ENCODE data around the gene FHIT. TPM values are rescaled to one million over a fixed set of nuclear protein-coding genes. Genes with fewer than 3 reads are reported as not detected.
"Not testable (repeated sequence)": the region's sequence is repeated elsewhere in the genome, so short reads cannot be mapped to it uniquely, and the experiment has no call there.

FHIT gene
- total RNA-seq, 2 experiments from 2014 or later: 86.0 to 90.6 TPM

DNA sequence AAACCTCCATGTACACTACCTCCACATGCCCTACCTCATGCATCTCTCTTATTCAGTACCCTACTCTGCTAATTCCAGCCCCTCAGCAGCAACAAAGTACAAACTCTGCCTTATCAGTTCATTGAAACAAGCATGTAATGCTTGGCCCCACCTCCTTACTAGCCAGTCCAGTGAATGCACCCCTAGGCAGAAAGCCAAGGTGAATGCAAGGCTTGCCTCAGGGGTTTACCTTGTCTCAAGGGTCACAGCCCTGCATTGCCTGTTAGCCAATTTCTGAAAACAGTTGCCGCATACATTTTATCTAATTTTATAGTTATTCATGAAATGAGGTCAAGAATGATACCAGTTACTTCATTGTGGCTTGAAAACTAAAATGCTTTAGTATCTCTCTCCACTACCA, 576.4 kb downstream of the FHIT start:
- Mint-ChIP-seq H3K9me3 (no peaks in the 10 kb centered on the region), H3K4me3 (no peak overlapping the region), H3K4me1 (ENCODE audit: low read depth) (no peaks in the 10 kb centered on the region), H3K27ac (no peak overlapping the region), H3K36me3 (ENCODE audit: low read depth) (no peaks in the 10 kb centered on the region), H3K27me3 (no peaks in the 10 kb centered on the region)
- Histone ChIP-seq H3K36me3 (ENCODE audit: insufficient read depth, low read length) (no peaks in the 10 kb centered on the region), H3K27me3 (ENCODE audit: control insufficient read depth in 1 of 2, insufficient read depth in 2 of 2, low read length in 2 of 2) (no peaks in the 10 kb centered on the region), H3K4me3 (ENCODE audit: low read length) (no peak overlapping the region), H3K4me1 (ENCODE audit: insufficient read depth, low read length) (no peaks in the 10 kb centered on the region), H3K9me3 (ENCODE audit: control insufficient read depth in 1 of 2, insufficient read depth in 1 of 2, low read length in 2 of 2) (peaks cover 0 to 4% of the 10 kb centered on the region in 2 experiments), H3K27ac (ENCODE audit: low read depth in 1 of 2, low read length in 2 of 2) (no peak overlapping the region)
- TF ChIP-seq, protein P1, sequence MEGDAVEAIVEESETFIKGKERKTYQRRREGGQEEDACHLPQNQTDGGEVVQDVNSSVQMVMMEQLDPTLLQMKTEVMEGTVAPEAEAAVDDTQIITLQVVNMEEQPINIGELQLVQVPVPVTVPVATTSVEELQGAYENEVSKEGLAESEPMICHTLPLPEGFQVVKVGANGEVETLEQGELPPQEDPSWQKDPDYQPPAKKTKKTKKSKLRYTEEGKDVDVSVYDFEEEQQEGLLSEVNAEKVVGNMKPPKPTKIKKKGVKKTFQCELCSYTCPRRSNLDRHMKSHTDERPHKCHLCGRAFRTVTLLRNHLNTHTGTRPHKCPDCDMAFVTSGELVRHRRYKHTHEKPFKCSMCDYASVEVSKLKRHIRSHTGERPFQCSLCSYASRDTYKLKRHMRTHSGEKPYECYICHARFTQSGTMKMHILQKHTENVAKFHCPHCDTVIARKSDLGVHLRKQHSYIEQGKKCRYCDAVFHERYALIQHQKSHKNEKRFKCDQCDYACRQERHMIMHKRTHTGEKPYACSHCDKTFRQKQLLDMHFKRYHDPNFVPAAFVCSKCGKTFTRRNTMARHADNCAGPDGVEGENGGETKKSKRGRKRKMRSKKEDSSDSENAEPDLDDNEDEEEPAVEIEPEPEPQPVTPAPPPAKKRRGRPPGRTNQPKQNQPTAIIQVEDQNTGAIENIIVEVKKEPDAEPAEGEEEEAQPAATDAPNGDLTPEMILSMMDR (IDR thresholded peaks at IDR 0.05): no peak
- CTCF ChIA-PET: no interaction called here
- intact Hi-C loops (cut with DNase I, micrococcal nuclease): no loop called here
- ATAC-seq (ENCODE audit: poor library complexity) (no peak), DNase-seq (no peak)
- POLR2A ChIA-PET: no interaction called here

DNA sequence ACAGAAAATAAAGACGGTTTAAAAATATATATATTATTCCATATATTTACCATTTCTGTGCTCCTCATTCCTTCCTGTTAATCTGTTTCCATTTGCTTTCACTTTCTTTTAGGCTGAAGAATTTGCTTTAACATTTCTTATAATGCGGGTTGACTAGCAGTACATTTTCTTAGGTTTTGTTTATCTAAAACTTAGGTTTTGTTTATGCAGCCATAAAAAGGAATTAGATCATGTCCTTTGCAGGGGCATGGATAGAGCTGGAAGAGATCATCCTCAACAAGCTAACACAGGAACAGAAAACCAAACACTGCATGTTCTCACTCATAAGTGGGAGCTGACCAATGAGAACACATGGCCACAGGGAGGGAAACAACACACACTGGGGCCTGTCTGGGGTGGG, 578.1 kb downstream of the FHIT start:
- Mint-ChIP-seq H3K9me3 (no peaks in the 10 kb centered on the region), H3K4me1 (ENCODE audit: low read depth) (no peaks in the 10 kb centered on the region), H3K4me3 (no peak overlapping the region), H3K36me3 (ENCODE audit: low read depth) (no peaks in the 10 kb centered on the region), H3K27me3 (no peaks in the 10 kb centered on the region), H3K27ac (no peak overlapping the region)
- Histone ChIP-seq H3K4me3 (ENCODE audit: low read length) (no peak overlapping the region), H3K27ac (ENCODE audit: low read depth in 1 of 2, low read length in 2 of 2) (no peak overlapping the region), H3K36me3 (ENCODE audit: insufficient read depth, low read length) (no peaks in the 10 kb centered on the region), H3K27me3 (ENCODE audit: control insufficient read depth in 1 of 2, insufficient read depth in 2 of 2, low read length in 2 of 2) (no peaks in the 10 kb centered on the region), H3K9me3 (ENCODE audit: control insufficient read depth in 1 of 2, insufficient read depth in 1 of 2, low read length in 2 of 2) (peaks cover 0 to 10% of the 10 kb centered on the region in 2 experiments), H3K4me1 (ENCODE audit: insufficient read depth, low read length) (no peaks in the 10 kb centered on the region)
- DNase-seq (no peak), ATAC-seq (ENCODE audit: poor library complexity) (no peak)
- ChIA-PET CTCF (no interaction called here), POLR2A (no interaction called here)
- intact Hi-C loops (cut with DNase I, micrococcal nuclease): no loop called here
- TF ChIP-seq, protein P1 (IDR thresholded peaks at IDR 0.05): no peak

DNA sequence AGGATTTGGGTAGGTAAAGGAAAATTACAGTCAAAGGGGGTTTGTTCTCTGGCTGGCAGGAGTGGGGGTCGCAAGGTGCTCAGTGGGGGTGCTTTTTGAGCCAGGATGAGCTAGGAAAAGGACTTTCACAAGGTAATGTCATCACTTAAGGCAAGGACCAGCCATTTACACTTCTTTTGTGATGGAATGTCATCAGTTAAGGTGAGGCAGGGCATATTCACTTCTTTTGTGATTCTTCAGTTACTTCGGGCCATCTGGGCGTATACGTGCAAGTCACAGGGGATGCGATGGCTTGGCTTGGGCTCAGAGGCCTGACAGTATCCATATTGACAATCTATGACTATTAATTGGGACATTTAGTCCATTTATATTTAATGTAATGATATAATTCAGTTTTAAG, 578.9 kb downstream of the FHIT start:
- H3K9me3 Mint-ChIP-seq; H3K4me1 Mint-ChIP-seq (ENCODE audit: low read depth); DNase-seq; H3K27ac ChIP-seq (ENCODE audit: low read depth in 1 of 2, low read length in 2 of 2); CTCF ChIA-PET; H3K27me3 Mint-ChIP-seq; POLR2A ChIA-PET; H3K27ac Mint-ChIP-seq; H3K4me1 ChIP-seq (ENCODE audit: insufficient read depth, low read length); H3K4me3 Mint-ChIP-seq; H3K9me3 ChIP-seq (ENCODE audit: control insufficient read depth in 1 of 2, insufficient read depth in 1 of 2, low read length in 2 of 2); H3K36me3 Mint-ChIP-seq (ENCODE audit: low read depth); intact Hi-C loops (cut with DNase I, micrococcal nuclease); ATAC-seq (ENCODE audit: poor library complexity); H3K4me3 ChIP-seq (ENCODE audit: low read length); H3K27me3 ChIP-seq (ENCODE audit: control insufficient read depth in 1 of 2, insufficient read depth in 2 of 2, low read length in 2 of 2); H3K36me3 ChIP-seq (ENCODE audit: insufficient read depth, low read length): not testable (repeated sequence)

DNA sequence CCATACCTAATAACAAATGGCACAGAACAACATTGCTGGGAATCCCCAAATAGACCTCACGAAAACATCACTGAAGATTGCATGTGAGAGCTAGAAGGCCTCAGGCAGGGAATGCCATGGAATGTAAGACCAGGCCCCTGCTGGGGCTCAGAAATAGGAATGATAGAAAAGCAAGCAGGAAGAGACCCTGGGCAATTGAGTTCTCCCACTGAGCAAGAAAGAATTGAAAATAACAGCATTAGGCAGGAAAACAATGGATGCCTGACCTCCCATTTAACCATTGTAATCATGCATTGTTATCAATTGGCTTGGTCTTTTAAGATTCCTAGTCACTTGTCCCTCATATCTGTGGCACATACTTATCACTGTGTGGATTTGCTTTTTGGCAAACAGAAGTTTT, 581.6 kb downstream of the FHIT start:
- TF ChIP-seq, protein P1 (IDR thresholded peaks at IDR 0.05): no peak
- intact Hi-C loops (cut with DNase I, micrococcal nuclease): no loop called here
- ATAC-seq (ENCODE audit: poor library complexity) (no peak), DNase-seq (no peak)
- Histone ChIP-seq H3K4me1 (ENCODE audit: insufficient read depth, low read length) (no peaks in the 10 kb centered on the region), H3K4me3 (ENCODE audit: low read length) (no peak overlapping the region), H3K36me3 (ENCODE audit: insufficient read depth, low read length) (no peaks in the 10 kb centered on the region), H3K9me3 (ENCODE audit: control insufficient read depth in 1 of 2, insufficient read depth in 1 of 2, low read length in 2 of 2) (peaks cover 4 to 10% of the 10 kb centered on the region in 2 experiments), H3K27ac (ENCODE audit: low read depth in 1 of 2, low read length in 2 of 2) (no peak overlapping the region), H3K27me3 (ENCODE audit: control insufficient read depth in 1 of 2, insufficient read depth in 2 of 2, low read length in 2 of 2) (no peaks in the 10 kb centered on the region)
- CTCF ChIA-PET: no interaction called here
- peaks cover 3% of the 10 kb centered on the region for H3K9me3 Mint-ChIP-seq
- no peaks in the 10 kb centered on the region for H3K27me3 Mint-ChIP-seq
- no peak overlapping the region for H3K4me3 Mint-ChIP-seq
- no peaks in the 10 kb centered on the region for H3K36me3 Mint-ChIP-seq (ENCODE audit: low read depth)
- POLR2A ChIA-PET: no interaction called here
- H3K4me1 Mint-ChIP-seq (ENCODE audit: low read depth): no peaks in the 10 kb centered on the region
- no peak overlapping the region for H3K27ac Mint-ChIP-seq

All from CD4-positive, alpha-beta T cell (primary cell).